ENCODE measurements around the gene NDUFA12. TPM values are rescaled to one million over a fixed set of nuclear protein-coding genes. Genes with fewer than 3 reads are reported as not detected.

Gene NDUFA12
- total and polyA plus RNA-seq, 2 experiments from 2014 or later, result 132 to 152 TPM

- H4K20me1 ChIP-seq (ENCODE audit: insufficient read depth, poor library complexity, severe bottlenecking), result no peaks in the 10 kb centered on the region
- no peaks in the 10 kb centered on the region for H3K9me3 ChIP-seq (ENCODE audit: low read depth)
- H3K36me3 ChIP-seq (replicated peaks; ENCODE audit: insufficient read depth, low read depth), result no peaks in the 10 kb centered on the region
- no peaks in the 10 kb centered on the region for H3K9me2 ChIP-seq (replicated peaks; ENCODE audit: insufficient read depth)
- no peak for DNase-seq (ENCODE audit: low spot score)
- H3K27ac ChIP-seq, result peak overlapping the region; percentile 79
- H3K4me3 ChIP-seq, result peak overlapping the region; percentile 51
- peak overlapping the region; percentile 83 for H3K4me2 ChIP-seq
- H3K4me1 ChIP-seq (ENCODE audit: insufficient read depth), result no peaks in the 10 kb centered on the region
- WGBS (ENCODE audit: low lambda C conversion rate, missing lambda C conversion rate), result 38% methylated on average over 3 of the region's 3 CpGs
- H3K27me3 ChIP-seq, result no peaks in the 10 kb centered on the region
- TF ChIP-seq CTCF (IDR thresholded peaks at IDR 0.05; ENCODE audit: poor library complexity), result no peak
- no peak for TF ChIP-seq EZH2phosphoT487 (IDR thresholded peaks at IDR 0.05; ENCODE audit: low read depth, severe bottlenecking, unreplicated experiment)
- no peak for TF ChIP-seq EZH2 (IDR thresholded peaks at IDR 0.05; ENCODE audit: borderline replicate concordance)
- peak overlapping the region; percentile 55 for H2AFZ ChIP-seq
- H3K79me2 ChIP-seq, result peaks cover 52% of the 10 kb centered on the region
Measured at GRCh38 chr12:95002754-95003153, 743 bp downstream of the NDUFA12 start.

- Histone ChIP-seq H3K4me3 (no peak overlapping the region), H3K4me2 (no peak overlapping the region), H3K36me3 (replicated peaks; ENCODE audit: insufficient read depth, low read depth) (no peaks in the 10 kb centered on the region), H3K27me3 (no peaks in the 10 kb centered on the region), H3K79me2 (peaks cover 62% of the 10 kb centered on the region), H4K20me1 (ENCODE audit: insufficient read depth, poor library complexity, severe bottlenecking) (peaks cover 4% of the 10 kb centered on the region), H3K27ac (no peak overlapping the region), H3K4me1 (ENCODE audit: insufficient read depth) (no peaks in the 10 kb centered on the region), H2AFZ (no peak overlapping the region), H3K9me2 (replicated peaks; ENCODE audit: insufficient read depth) (no peaks in the 10 kb centered on the region), H3K9me3 (ENCODE audit: low read depth) (no peaks in the 10 kb centered on the region)
- no peak for TF ChIP-seq EZH2phosphoT487 (IDR thresholded peaks at IDR 0.05; ENCODE audit: low read depth, severe bottlenecking, unreplicated experiment)
- TF ChIP-seq EZH2 (IDR thresholded peaks at IDR 0.05; ENCODE audit: borderline replicate concordance), result no peak
- TF ChIP-seq CTCF (IDR thresholded peaks at IDR 0.05; ENCODE audit: poor library complexity), result no peak
- no peak for DNase-seq (ENCODE audit: low spot score)
- WGBS (ENCODE audit: low lambda C conversion rate, missing lambda C conversion rate), result 94% methylated on average over 4 of the region's 4 CpGs
Measured at GRCh38 chr12:94998326-94998725, 5.2 kb downstream of the NDUFA12 start.

GRCh38 chr12:94997726-94998125 is 5.8 kb downstream of the NDUFA12 start:
- H4K20me1 ChIP-seq (ENCODE audit: insufficient read depth, poor library complexity, severe bottlenecking), result peaks cover 4% of the 10 kb centered on the region
- no peaks in the 10 kb centered on the region for H3K36me3 ChIP-seq (replicated peaks; ENCODE audit: insufficient read depth, low read depth)
- peaks cover 60% of the 10 kb centered on the region for H3K79me2 ChIP-seq
- H3K4me3 ChIP-seq, result no peak overlapping the region
- no peaks in the 10 kb centered on the region for H3K9me3 ChIP-seq (ENCODE audit: low read depth)
- H3K9me2 ChIP-seq (replicated peaks; ENCODE audit: insufficient read depth), result no peaks in the 10 kb centered on the region
- TF ChIP-seq CTCF (IDR thresholded peaks at IDR 0.05; ENCODE audit: poor library complexity) (no peak), EZH2 (IDR thresholded peaks at IDR 0.05; ENCODE audit: borderline replicate concordance) (no peak), EZH2phosphoT487 (IDR thresholded peaks at IDR 0.05; ENCODE audit: low read depth, severe bottlenecking, unreplicated experiment) (no peak)
- H2AFZ ChIP-seq, result no peak overlapping the region
- H3K4me1 ChIP-seq (ENCODE audit: insufficient read depth), result no peaks in the 10 kb centered on the region
- no peak for DNase-seq (ENCODE audit: low spot score)
- H3K4me2 ChIP-seq, result no peak overlapping the region
- H3K27ac ChIP-seq, result no peak overlapping the region
- H3K27me3 ChIP-seq, result no peaks in the 10 kb centered on the region

GRCh38 chr12:94997061-94997460 is 6.4 kb downstream of the NDUFA12 start:
- Histone ChIP-seq H3K36me3 (replicated peaks; ENCODE audit: insufficient read depth, low read depth) (no peaks in the 10 kb centered on the region), H3K27ac (no peak overlapping the region), H3K9me3 (ENCODE audit: low read depth) (no peaks in the 10 kb centered on the region), H3K9me2 (replicated peaks; ENCODE audit: insufficient read depth) (no peaks in the 10 kb centered on the region), H2AFZ (no peak overlapping the region), H3K4me3 (no peak overlapping the region), H3K4me1 (ENCODE audit: insufficient read depth) (no peaks in the 10 kb centered on the region), H4K20me1 (ENCODE audit: insufficient read depth, poor library complexity, severe bottlenecking) (peaks cover 4% of the 10 kb centered on the region), H3K4me2 (no peak overlapping the region), H3K79me2 (peaks cover 53% of the 10 kb centered on the region), H3K27me3 (no peaks in the 10 kb centered on the region)
- DNase-seq (ENCODE audit: low spot score), result no peak
- WGBS (ENCODE audit: low lambda C conversion rate, missing lambda C conversion rate), result 90% methylated on average over 6 of the region's 6 CpGs
- TF ChIP-seq EZH2phosphoT487 (IDR thresholded peaks at IDR 0.05; ENCODE audit: low read depth, severe bottlenecking, unreplicated experiment) (no peak), EZH2 (IDR thresholded peaks at IDR 0.05; ENCODE audit: borderline replicate concordance) (no peak), CTCF (IDR thresholded peaks at IDR 0.05; ENCODE audit: poor library complexity) (no peak)
